ENCODE results near the gene TSPAN9.

The TSPAN9 gene

GRCh38 chr12:3147260-3147659 is 70.1 kb downstream of the TSPAN9 start:
- no peak for FAIRE-seq

DNA sequence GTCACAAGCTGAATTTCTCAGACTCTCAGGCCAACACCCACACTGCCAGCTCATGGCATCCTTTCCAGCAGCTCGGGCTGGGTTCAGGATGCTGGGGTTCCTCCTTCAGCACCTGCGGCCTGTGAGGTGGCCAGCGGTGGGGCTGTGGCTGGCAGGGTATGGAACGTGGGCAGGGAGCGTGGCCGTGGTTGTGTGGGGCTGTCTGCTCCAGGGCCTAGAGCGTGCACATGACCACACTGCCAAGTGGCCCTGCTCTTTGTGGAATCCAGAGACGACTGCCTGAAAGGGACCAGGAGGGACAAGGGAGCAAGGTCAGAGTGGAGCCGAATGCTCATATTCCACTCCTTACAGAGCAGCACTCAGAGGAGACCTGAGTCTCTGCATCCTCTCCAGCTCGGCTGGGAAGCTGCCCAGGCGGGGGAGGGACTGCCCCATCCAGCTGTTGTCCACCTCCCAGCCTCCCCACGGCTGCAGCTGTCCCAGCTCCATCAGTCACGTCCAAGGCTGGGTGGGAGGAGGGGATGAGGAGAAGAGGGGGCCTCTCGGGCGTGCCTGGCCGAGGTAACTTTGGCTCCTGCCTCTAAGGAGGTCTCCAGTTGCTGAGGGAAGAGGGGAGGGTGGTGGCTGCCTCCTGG is 71.3 kb downstream of the TSPAN9 start:
- no peak for FAIRE-seq

DNA sequence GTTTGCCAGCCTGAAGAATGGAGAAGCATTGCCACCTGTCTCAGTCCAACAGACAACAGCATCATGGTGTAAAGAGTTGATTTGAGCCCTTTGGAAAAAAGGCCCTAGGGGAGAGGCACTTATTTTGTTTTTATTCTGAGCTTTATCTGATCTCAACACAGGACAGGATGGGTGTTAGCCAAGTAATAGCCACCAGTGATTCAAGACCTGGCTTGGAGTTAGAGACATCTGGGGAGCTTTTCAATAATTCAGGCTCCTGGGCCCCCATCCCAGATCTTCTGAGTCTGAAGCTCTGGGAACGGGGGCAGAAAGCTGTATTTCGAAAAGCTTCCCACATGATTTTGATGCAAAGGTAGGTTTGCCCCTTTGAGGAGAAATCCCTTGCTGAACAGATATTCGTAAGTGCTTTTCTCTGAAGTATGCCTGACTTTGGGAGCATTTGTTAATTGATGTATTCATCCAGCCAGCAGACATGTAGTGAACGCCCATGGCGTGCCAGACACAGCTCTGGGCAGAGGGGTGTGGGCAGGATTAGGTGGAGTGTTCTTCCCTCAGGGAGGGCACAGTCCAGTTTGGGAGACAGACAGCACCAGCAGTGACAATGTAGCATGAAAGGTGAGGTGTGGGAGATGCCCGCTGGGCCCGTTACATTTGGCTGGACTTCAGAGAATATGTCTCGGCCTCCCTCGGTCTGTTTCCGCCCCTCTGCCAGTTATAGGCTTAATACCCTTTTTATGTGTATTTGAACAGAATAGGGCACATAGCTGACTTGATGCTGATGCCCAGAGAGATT is 72.5 kb downstream of the TSPAN9 start:
- FAIRE-seq = no peak

DNA sequence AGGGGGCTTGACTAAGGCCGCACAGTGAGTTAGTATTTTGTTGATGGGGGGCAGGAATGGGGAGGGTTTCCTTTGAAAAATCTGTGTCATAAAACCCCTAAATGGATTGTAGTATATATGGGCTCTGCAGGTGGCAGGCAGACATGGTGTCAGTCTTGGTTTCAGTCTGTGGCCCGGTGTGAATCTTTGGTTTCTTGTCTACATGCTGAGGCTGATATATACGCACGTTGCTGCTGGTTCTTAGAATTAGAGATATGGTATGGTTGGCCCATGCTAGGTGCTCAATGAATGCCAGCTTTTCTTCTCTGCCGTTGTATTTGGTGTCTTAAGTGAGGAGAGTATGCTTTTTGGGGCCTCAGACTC is 73.1 kb downstream of the TSPAN9 start:
- no peak for FAIRE-seq

DNA sequence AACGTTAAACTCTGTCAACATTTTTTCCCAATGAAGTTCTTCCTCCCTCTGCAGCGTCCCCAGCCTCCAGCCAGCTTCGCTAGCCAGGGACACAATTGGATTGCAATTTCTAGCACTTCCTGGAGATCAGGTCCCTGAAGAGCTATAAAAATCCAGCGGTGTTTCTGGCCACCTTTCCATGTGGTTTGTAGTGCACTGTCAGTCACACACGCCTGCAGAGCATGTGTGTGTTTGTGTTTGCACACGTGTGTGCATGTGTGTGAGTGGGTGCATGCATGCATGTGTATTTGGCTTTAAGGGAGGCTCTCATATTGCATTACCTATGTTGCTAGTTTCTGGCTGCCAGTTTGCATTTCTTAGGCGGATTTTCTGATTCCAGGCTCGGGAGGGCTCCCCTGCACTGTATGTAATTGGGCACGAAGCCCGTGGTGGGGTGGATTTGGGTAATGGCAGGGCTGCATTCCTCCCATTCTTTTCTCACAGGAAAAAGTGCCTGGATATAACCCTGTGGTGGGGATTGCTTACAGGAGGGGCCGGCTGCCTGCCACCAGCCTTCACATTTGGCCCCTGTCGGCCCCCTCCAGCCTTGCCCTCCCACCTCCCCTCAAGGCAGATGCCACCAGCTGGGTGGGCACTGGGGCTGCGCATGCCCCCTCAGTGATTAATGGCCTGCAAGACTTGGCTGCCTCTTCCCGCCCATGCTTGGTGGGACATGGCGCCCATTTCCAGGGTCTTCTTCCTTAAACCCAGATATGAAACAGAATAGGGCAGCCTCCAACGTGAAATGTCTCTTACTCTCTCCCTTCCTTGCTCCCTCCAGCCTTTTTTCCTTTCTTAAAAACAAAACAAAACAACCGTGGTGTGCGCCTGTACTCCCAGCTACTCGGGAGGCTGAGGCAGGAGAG is 74.0 kb downstream of the TSPAN9 start:
- no peak for FAIRE-seq

- no peak for FAIRE-seq
These were observed 74.9 kb downstream of the TSPAN9 start for GRCh38 chr12:3152011-3152511.

- FAIRE-seq = no peak
These were observed 75.7 kb downstream of the TSPAN9 start for GRCh38 chr12:3152892-3153291.

- no peak for FAIRE-seq
These were observed 76.8 kb downstream of the TSPAN9 start for GRCh38 chr12:3154006-3154405.

DNA sequence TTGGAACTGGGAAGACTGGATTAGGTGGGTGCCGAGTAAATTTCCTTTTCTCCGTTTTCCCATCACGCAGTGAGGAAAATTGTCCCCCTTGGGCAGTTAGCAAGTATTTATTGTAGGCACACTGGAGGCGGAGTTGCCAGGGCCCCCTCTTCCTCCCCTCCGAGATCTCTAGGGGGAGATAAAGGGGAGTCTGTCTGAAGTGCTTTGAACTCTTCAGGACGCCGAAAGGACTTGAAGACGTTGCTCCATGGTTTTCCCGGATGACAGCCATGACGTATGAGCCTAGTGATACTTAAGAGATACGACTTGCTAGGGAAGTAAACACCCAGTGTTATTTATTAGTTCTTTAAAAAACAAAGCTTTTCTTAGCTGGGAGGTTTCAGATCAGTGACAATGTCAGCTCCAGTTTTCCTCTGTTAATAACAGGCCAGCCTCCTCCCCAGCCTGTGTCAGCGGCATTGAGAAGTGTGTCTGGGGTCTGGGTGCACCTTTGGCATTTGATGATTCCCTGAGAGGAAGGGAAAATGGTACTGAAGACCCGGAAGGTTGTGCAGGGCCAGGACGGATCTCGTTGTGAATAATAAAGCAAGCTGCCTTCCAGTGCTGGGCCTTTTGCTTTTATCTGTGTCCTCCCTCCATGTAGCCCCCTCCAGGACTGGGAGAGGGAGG is 78.7 kb downstream of the TSPAN9 start:
- FAIRE-seq = no peak

- no peak for FAIRE-seq
These were observed 80.6 kb downstream of the TSPAN9 start for GRCh38 chr12:3157581-3158323.

DNA sequence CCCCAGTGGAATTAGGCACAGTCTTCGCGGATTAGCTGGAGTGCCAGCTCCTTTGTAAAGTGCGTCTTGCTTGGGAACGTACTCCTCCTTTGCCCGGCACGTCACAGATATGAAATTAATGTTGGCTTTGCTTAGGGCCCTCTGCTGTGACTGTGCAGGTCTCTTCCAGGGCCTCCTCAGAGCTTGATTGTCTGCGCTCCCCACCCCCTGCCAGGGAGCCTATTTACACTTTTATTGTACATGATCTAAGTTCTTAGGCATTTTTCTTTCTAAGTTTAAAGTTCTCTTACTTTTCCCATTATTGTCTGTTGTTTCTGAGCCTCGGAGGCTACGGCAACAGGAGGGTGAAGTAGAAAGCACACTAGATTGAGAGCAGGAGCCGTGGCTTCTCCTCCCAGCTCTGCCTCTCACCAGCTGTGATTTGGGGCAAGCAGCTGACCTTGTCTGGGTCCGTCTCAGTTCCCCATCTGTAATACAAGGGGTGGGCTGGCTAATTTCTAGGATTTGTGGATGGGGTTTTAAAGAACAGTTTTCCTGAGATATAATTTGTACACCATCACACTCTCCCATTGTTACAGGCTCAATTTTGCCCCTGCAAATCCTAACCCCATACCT is 81.8 kb downstream of the TSPAN9 start:
- FAIRE-seq = no peak

- no peak for FAIRE-seq
These were observed 82.9 kb downstream of the TSPAN9 start for GRCh38 chr12:3160081-3160480.

- FAIRE-seq = no peak
These were observed 84.7 kb downstream of the TSPAN9 start for GRCh38 chr12:3161861-3162260.

DNA sequence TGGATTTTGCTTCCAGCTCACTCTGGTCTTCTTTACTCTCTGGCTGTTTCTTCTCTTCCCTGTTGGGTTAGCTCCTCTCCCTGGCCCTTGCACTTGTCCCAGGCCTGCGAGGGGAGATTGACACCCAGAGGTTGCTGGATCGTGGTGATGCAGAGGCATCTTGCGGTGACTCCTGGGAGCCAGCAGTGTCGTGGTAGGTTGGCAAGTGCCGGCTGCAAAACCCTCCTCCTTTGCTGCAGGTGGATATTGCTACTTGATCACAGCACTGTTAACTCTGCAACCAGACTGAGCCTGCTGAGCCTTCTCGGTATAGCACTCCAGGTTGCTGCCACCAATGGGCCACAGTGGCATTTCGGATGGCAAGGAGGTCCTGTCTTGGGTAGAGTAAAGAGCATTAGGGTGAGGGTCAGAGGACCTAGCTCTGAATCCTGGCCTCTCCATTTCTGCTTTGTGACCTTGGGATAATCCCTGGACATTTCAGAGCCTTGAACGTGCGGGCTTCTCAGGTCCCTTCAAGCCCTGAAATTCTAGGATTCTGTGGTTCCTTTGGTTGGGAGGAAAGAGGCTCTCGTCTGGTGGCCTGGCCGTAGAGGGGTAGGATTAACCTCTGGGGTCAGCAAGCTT is 87.4 kb downstream of the TSPAN9 start:
- FAIRE-seq = no peak

- FAIRE-seq = no peak
These were observed 88.2 kb downstream of the TSPAN9 start for GRCh38 chr12:3165078-3165980.

- FAIRE-seq = no peak
These were observed 90.5 kb downstream of the TSPAN9 start for GRCh38 chr12:3167636-3168035.

DNA sequence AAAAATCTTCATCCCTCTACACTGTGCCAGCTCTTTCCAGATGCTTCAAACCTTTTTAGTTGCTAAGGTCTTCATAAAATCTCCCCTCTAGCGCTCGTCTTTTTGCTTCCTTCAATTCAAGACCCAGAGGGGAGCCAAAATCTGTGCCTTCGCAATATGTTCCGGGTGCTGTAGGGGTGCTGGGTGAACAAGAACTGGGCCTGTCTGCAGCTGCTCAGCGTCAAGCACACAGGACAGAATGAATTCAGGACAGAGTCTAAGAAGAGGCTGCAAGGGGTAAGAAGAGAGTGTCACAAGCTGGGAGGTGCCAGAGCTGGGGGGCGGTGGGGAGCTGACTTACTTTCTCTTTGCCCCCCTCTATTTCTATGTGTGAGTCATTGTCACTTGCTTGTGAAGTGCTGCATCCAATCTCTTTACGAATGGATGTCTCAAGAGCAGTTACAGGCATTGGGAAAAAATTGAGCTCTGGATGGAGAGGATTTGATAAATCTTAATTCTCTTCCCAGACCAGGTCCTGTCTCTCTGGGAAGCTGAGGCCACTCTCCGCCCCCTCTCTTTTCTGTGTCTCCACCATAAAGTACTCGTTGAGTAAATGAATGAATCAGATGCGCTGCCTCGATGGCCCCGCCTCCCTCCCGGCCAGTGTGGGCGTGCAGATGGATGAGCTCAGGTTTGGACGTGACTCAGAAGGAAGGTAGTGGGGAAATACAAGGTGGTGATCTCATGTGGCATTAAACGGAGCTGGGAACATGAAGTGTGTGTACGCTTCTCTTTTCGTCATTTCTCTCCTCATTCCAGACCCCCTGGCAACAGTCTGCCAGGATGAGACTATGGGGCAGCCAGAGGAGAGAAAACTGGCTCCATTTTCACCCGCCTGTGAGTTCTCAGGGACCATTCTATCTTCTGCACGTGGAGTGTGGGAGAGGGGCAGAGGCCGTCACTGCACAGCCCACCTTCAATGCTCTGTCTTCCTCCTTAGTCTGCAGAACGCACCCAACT is 91.3 kb downstream of the TSPAN9 start:
- no peak for FAIRE-seq

GRCh38 chr12:3170423-3171194 is 93.4 kb downstream of the TSPAN9 start:
- no peak for FAIRE-seq
